SK-N-SH (cell line): ENCODE measurements around the gene PLEKHA3. TPM values are rescaled to one million over a fixed set of nuclear protein-coding genes. Genes with fewer than 3 reads are reported as not detected.

Source experiments
- CTCF ChIA-PET: fragments of 300-600, 350-600 bp; formaldehyde crosslinking; extraction: SDS; loops from one replicate; lab custom pipeline; 2021; lab: Yijun Ruan, JAX
- POLR2A ChIA-PET: fragments of 350-600 bp; sonication (Branson Sonifier 250); formaldehyde crosslinking; extraction: SDS; loops from one replicate; lab custom pipeline; 2020; ENCODE audit warnings: antibody characterized with exemption, inconsistent platforms; lab: Yijun Ruan, JAX
- DNase-seq: peaks from one replicate; pipeline ENCODE4 v3.0.0; 2012
- H2AFZ ChIP-seq: fragments of 200-600 bp; sonication (generic); 2 replicates; pipeline ENCODE4 v1.8.1; 2016; ENCODE audit warnings: antibody characterized with exemption, mild to moderate bottlenecking, low read depth
- H3F3A ChIP-seq: fragments of 200-600 bp; sonication (generic); replicated peaks from 2 replicates; pipeline ENCODE3; 2016; ENCODE audit warnings: antibody characterized with exemption, mild to moderate bottlenecking; ENCODE audit not compliant: insufficient read depth
- H3K27ac ChIP-seq, 2 experiments: fragments of 200-500 bp in 1 of 2; fragments of 200-600 bp in 1 of 2; sonication (Bioruptor generic) in 1 of 2; sonication (generic), shearing (Covaris generic) in 1 of 2; 2 replicates each; pipeline versions ENCODE4 v1.5.1 to v1.6.1; 2014 to 2016; ENCODE audit warnings: low read depth in 2 of 2, inconsistent platforms in 1 of 2, low read length in 1 of 2, mild to moderate bottlenecking in 1 of 2, mixed read lengths in 1 of 2
- H3K27me3 ChIP-seq: fragments of 200-600 bp; sonication (generic), shearing (Covaris generic); 2 replicates; pipeline ENCODE4 v1.6.1; 2016; ENCODE audit warnings: mixed run types; ENCODE audit not compliant: insufficient read depth
- H3K36me3 ChIP-seq, 2 experiments: fragments of 200-500 bp in 1 of 2; fragments of 200-600 bp in 1 of 2; sonication (Bioruptor generic) in 1 of 2; sonication (generic) in 1 of 2; replicated peaks in 1 of 2; 2 replicates each; pipeline versions ENCODE3 to v1.5.1; 2014 to 2016; ENCODE audit warnings: low read length in 1 of 2, mild to moderate bottlenecking in 1 of 2; ENCODE audit not compliant: insufficient read depth in 2 of 2, control insufficient read depth in 1 of 2
- H3K4me1 ChIP-seq, 2 experiments: fragments of 200-500 bp in 1 of 2; fragments of 200-600 bp in 1 of 2; sonication (Bioruptor generic) in 1 of 2; sonication (generic), shearing (Covaris generic) in 1 of 2; 2 replicates each; pipeline versions ENCODE4 v1.5.1 to v1.6.1; 2014 to 2016; ENCODE audit warnings: low read depth in 1 of 2, low read length in 1 of 2, mixed run types in 1 of 2; ENCODE audit not compliant: insufficient read depth in 2 of 2, control insufficient read depth in 1 of 2
- H3K4me2 ChIP-seq: fragments of 200-600 bp; sonication (generic), shearing (Covaris generic); 2 replicates; pipeline ENCODE4 v1.6.1; 2017; ENCODE audit warnings: mixed run types
- H3K4me3 ChIP-seq, 2 experiments: fragments of 200-500 bp in 1 of 2; fragments of 200-600 bp in 1 of 2; sonication (Bioruptor generic) in 1 of 2; sonication (generic), shearing (Covaris generic) in 1 of 2; 2 replicates each; pipeline versions ENCODE4 v1.5.1 to v1.8.1; 2014 to 2016; ENCODE audit warnings: low read depth in 2 of 2, inconsistent platforms in 1 of 2, low read length in 1 of 2, mild to moderate bottlenecking in 1 of 2, mixed read lengths in 1 of 2, moderate library complexity in 1 of 2
- H3K79me2 ChIP-seq: fragments of 200-600 bp; sonication (generic); 2 replicates; pipeline ENCODE4 v1.8.1; 2017; ENCODE audit warnings: mild to moderate bottlenecking; ENCODE audit not compliant: insufficient read depth
- H3K9ac ChIP-seq: fragments of 200-600 bp; sonication (generic); 2 replicates; pipeline ENCODE4 v1.6.1; 2017; ENCODE audit warnings: mixed run types
- H3K9me2 ChIP-seq: fragments of 200-600 bp; sonication (generic); 2 replicates; pipeline ENCODE4 v1.6.1; 2017; ENCODE audit warnings: mixed run types
- H3K9me3 ChIP-seq: fragments of 200-600 bp; sonication (generic); 2 replicates; pipeline ENCODE4 v1.6.1; 2017; ENCODE audit warnings: mixed run types, mild to moderate bottlenecking, moderate library complexity
- H4K20me1 ChIP-seq: fragments of 200-600 bp; sonication (generic); 2 replicates; pipeline ENCODE4 v1.6.1; 2017; ENCODE audit warnings: mild to moderate bottlenecking, mixed run types; ENCODE audit not compliant: insufficient read depth
- GABPA ChIP-seq: IDR thresholded peaks from 2 replicates; pipeline ENCODE4 v1.4.0; 2012; ENCODE audit warnings: low read depth, mild to moderate bottlenecking
- MEF2A ChIP-seq: IDR thresholded peaks from 2 replicates; pipeline ENCODE4 v1.4.0; 2012; ENCODE audit warnings: low read depth, borderline replicate concordance
- POLR2AphosphoS5 ChIP-seq: IDR thresholded peaks from 2 replicates; pipeline ENCODE4 v1.6.1; 2012; ENCODE audit warnings: low read depth, low read length
- RAD21 ChIP-seq: IDR thresholded peaks from 2 replicates; pipeline ENCODE4 v1.6.1; 2012; ENCODE audit warnings: mild to moderate bottlenecking, low read length
- SIN3A ChIP-seq: IDR thresholded peaks from 2 replicates; pipeline ENCODE4 v1.6.1; 2012; ENCODE audit warnings: low read depth, mild to moderate bottlenecking, low read length, moderate library complexity, borderline replicate concordance
- SMC3 ChIP-seq: IDR thresholded peaks from 2 replicates; pipeline ENCODE4 v1.6.1; 2012; ENCODE audit warnings: low read depth, low read length, improper control_type of control experiment
- TCF12 ChIP-seq: IDR thresholded peaks from 2 replicates; pipeline ENCODE4 v1.4.0; 2012
- TEAD4 ChIP-seq: IDR thresholded peaks from 2 replicates; pipeline ENCODE4 v1.4.0; 2012; ENCODE audit warnings: mild to moderate bottlenecking, borderline replicate concordance; ENCODE audit not compliant: insufficient read depth
- YY1 ChIP-seq: IDR thresholded peaks from 2 replicates; pipeline ENCODE4 v1.4.0; 2012; ENCODE audit warnings: low read depth, mild to moderate bottlenecking
- WGBS: methylation state at CpG from one replicate; pipeline ENCODE4 v1.1.6; 2017; ENCODE audit warnings: low lambda C conversion rate; 5-methylcytosine and 5-hydroxymethylcytosine counted together
- polyA plus RNA-seq, 3 experiments: library from polyadenylated mRNA; depleted of rRNA; stranded (reverse); fragments of >200 nt; gene quantifications; 2 replicates each; pipeline ENCODE4 v1.2.3, GENCODE V29; 2012
- TF ChIP-seq, protein P1 (sequence below): IDR thresholded peaks from 2 replicates; pipeline ENCODE4; 2012
- TF ChIP-seq, protein P2 (sequence below): IDR thresholded peaks from 2 replicates; pipeline ENCODE4 v1.6.1; 2012; ENCODE audit warnings: mild to moderate bottlenecking, low read depth, low read length, moderate library complexity
- TF ChIP-seq, protein P3 (sequence below): fragments of 200-600 bp; sonication (generic); IDR thresholded peaks from 2 replicates; pipeline ENCODE4 v1.6.1; 2017; ENCODE audit warnings: antibody characterized with exemption, mild to moderate bottlenecking, moderate library complexity

Gene PLEKHA3
- polyA plus RNA-seq, 1 of the 3 experiments (the other 2 are of a cell fraction), result 5.7 TPM

DNA sequence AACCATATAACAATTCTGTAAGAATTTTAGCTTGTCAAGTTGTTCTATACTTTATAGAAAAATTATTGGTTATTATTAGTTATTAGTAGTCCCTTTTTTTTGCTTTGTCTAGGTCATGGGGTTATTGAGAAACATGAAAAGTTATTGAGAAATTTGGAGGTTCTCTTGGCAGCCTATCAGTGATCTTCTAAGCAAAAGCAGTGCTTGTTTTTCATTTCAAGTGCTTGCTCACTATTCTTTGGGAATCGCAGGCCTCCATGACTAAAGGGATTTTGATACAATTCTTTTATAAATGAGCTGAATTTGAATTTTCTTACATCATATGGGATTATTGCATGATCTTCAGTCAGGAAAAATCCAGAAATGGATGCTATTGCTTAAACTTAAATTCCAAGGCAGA is 25.8 kb downstream of the PLEKHA3 start:
- no peak for DNase-seq
- 97% methylated on average over 1 of the region's 1 CpG for WGBS
- H2AFZ ChIP-seq, result no peak overlapping the region
- no peaks in the 10 kb centered on the region for H4K20me1 ChIP-seq
- H3K9me2 ChIP-seq, result no peaks in the 10 kb centered on the region
- no peaks in the 10 kb centered on the region for H3K9me3 ChIP-seq
- H3K4me1 ChIP-seq, result no peaks in the 10 kb centered on the region
- H3K79me2 ChIP-seq, result peaks cover 7% of the 10 kb centered on the region
- H3K9ac ChIP-seq, result no peak overlapping the region
- peaks cover 18% of the 10 kb centered on the region for H3F3A ChIP-seq
- H3K4me3 ChIP-seq, result no peak overlapping the region
- H3K4me2 ChIP-seq, result no peak overlapping the region
- no peaks in the 10 kb centered on the region for H3K27me3 ChIP-seq
- POLR2A ChIA-PET, result no interaction called here
- no peak overlapping the region for H3K27ac ChIP-seq
- TF ChIP-seq GABPA (no peak), RAD21 (no peak), MEF2A (no peak), SMC3 (no peak), POLR2AphosphoS5 (no peak), YY1 (no peak), SIN3A (no peak), TEAD4 (no peak), TCF12 (no peak)
- TF ChIP-seq, protein P1, sequence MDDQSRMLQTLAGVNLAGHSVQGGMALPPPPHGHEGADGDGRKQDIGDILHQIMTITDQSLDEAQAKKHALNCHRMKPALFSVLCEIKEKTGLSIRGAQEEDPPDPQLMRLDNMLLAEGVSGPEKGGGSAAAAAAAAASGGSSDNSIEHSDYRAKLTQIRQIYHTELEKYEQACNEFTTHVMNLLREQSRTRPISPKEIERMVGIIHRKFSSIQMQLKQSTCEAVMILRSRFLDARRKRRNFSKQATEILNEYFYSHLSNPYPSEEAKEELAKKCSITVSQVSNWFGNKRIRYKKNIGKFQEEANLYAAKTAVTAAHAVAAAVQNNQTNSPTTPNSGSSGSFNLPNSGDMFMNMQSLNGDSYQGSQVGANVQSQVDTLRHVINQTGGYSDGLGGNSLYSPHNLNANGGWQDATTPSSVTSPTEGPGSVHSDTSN, result no peak
- TF ChIP-seq, protein P2, sequence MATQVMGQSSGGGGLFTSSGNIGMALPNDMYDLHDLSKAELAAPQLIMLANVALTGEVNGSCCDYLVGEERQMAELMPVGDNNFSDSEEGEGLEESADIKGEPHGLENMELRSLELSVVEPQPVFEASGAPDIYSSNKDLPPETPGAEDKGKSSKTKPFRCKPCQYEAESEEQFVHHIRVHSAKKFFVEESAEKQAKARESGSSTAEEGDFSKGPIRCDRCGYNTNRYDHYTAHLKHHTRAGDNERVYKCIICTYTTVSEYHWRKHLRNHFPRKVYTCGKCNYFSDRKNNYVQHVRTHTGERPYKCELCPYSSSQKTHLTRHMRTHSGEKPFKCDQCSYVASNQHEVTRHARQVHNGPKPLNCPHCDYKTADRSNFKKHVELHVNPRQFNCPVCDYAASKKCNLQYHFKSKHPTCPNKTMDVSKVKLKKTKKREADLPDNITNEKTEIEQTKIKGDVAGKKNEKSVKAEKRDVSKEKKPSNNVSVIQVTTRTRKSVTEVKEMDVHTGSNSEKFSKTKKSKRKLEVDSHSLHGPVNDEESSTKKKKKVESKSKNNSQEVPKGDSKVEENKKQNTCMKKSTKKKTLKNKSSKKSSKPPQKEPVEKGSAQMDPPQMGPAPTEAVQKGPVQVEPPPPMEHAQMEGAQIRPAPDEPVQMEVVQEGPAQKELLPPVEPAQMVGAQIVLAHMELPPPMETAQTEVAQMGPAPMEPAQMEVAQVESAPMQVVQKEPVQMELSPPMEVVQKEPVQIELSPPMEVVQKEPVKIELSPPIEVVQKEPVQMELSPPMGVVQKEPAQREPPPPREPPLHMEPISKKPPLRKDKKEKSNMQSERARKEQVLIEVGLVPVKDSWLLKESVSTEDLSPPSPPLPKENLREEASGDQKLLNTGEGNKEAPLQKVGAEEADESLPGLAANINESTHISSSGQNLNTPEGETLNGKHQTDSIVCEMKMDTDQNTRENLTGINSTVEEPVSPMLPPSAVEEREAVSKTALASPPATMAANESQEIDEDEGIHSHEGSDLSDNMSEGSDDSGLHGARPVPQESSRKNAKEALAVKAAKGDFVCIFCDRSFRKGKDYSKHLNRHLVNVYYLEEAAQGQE, result no peak
- TF ChIP-seq, protein P3, sequence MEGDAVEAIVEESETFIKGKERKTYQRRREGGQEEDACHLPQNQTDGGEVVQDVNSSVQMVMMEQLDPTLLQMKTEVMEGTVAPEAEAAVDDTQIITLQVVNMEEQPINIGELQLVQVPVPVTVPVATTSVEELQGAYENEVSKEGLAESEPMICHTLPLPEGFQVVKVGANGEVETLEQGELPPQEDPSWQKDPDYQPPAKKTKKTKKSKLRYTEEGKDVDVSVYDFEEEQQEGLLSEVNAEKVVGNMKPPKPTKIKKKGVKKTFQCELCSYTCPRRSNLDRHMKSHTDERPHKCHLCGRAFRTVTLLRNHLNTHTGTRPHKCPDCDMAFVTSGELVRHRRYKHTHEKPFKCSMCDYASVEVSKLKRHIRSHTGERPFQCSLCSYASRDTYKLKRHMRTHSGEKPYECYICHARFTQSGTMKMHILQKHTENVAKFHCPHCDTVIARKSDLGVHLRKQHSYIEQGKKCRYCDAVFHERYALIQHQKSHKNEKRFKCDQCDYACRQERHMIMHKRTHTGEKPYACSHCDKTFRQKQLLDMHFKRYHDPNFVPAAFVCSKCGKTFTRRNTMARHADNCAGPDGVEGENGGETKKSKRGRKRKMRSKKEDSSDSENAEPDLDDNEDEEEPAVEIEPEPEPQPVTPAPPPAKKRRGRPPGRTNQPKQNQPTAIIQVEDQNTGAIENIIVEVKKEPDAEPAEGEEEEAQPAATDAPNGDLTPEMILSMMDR, result no peak
- peaks cover 66 to 70% of the 10 kb centered on the region in 2 experiments for H3K36me3 ChIP-seq
- CTCF ChIA-PET, result interaction anchor here (1.6 kb wide), 1 partner anchor 16 kb away, joined by 7 read pairs; no protein-coding TSS in a partner anchor
